Chondrocyte (in vitro differentiated cells): ENCODE data around the gene MAP3K13. TPM values are rescaled to one million over a fixed set of nuclear protein-coding genes. Genes with fewer than 3 reads are reported as not detected.

Experiments used
- DNase-seq: peaks from one replicate; pipeline ENCODE4 v3.0.0; 2021; ENCODE audit warnings: mixed read lengths, low spot score
- H3K27ac Mint-ChIP-seq: one replicate; pipeline ENCODE4 v1.8.0; 2021; ENCODE audit warnings: mild to moderate bottlenecking, moderate library complexity, mixed read lengths; ENCODE audit not compliant: unreplicated experiment
- H3K27me3 Mint-ChIP-seq: 2 replicates; pipeline ENCODE4 v1.8.0; 2021; ENCODE audit warnings: low read depth, mixed read lengths
- H3K36me3 Mint-ChIP-seq: 2 replicates; pipeline ENCODE4 v1.8.0; 2021; ENCODE audit warnings: low read depth, mixed read lengths
- H3K4me1 Mint-ChIP-seq: 2 replicates; pipeline ENCODE4 v1.8.0; 2021; ENCODE audit warnings: low read depth, mild to moderate bottlenecking, mixed read lengths
- H3K4me3 Mint-ChIP-seq: one replicate; pipeline ENCODE4 v1.8.0; 2021; ENCODE audit warnings: mild to moderate bottlenecking, moderate library complexity, mixed read lengths; ENCODE audit not compliant: unreplicated experiment
- H3K9me3 Mint-ChIP-seq: 2 replicates; pipeline ENCODE4 v1.8.0; 2021; ENCODE audit warnings: low read depth, mixed read lengths
- CTCF ChIP-seq: fragments of 200-600 bp; sonication (generic); IDR thresholded peaks from 2 replicates; pipeline ENCODE4 v1.5.0; 2021; ENCODE audit warnings: antibody characterized with exemption, mild to moderate bottlenecking, moderate library complexity
- total RNA-seq: library from RNA; stranded (reverse); gene quantifications from 3 replicates; pipeline ENCODE4 v1.2.1, GENCODE V29; 2021

MAP3K13 gene
- total RNA-seq, 1 donor from 2014 or later = 18.2 TPM

- no peak overlapping the region for H3K27ac Mint-ChIP-seq
- no peak overlapping the region for H3K4me3 Mint-ChIP-seq
- H3K27me3 Mint-ChIP-seq = peaks cover 18% of the 10 kb centered on the region
Observed at GRCh38 chr3:185527364-185527763, 164.4 kb downstream of the MAP3K13 start.

GRCh38 chr3:185528532-185528931 is 165.6 kb downstream of the MAP3K13 start:
- Mint-ChIP-seq H3K27ac (no peak overlapping the region), H3K36me3 (no peaks in the 10 kb centered on the region), H3K4me1 (no peaks in the 10 kb centered on the region), H3K4me3 (no peak overlapping the region), H3K27me3 (peaks cover 17% of the 10 kb centered on the region), H3K9me3 (no peaks in the 10 kb centered on the region)
- TF ChIP-seq CTCF = no peak
- no peak for DNase-seq

More at GRCh38 chr3:185527364-185527763, 164.4 kb downstream of the MAP3K13 start:
- DNase-seq = no peak
- TF ChIP-seq CTCF = no peak
- H3K4me1 Mint-ChIP-seq = no peaks in the 10 kb centered on the region
- no peaks in the 10 kb centered on the region for H3K36me3 Mint-ChIP-seq
- no peaks in the 10 kb centered on the region for H3K9me3 Mint-ChIP-seq

- Mint-ChIP-seq H3K27me3 (peaks cover 8% of the 10 kb centered on the region), H3K9me3 (no peaks in the 10 kb centered on the region), H3K4me1 (no peaks in the 10 kb centered on the region), H3K4me3 (no peak overlapping the region), H3K27ac (no peak overlapping the region), H3K36me3 (no peaks in the 10 kb centered on the region)
- no peak for TF ChIP-seq CTCF
- no peak for DNase-seq
Observed at GRCh38 chr3:185530856-185531255, 167.9 kb downstream of the MAP3K13 start.

GRCh38 chr3:185532901-185533300 is 170.0 kb downstream of the MAP3K13 start:
- H3K4me1 Mint-ChIP-seq = peaks cover 7% of the 10 kb centered on the region
- DNase-seq = no peak

GRCh38 chr3:185534511-185534910 is 171.6 kb downstream of the MAP3K13 start:
- peaks cover 7% of the 10 kb centered on the region for H3K4me1 Mint-ChIP-seq
- no peaks in the 10 kb centered on the region for H3K9me3 Mint-ChIP-seq
- no peak for DNase-seq
- no peaks in the 10 kb centered on the region for H3K36me3 Mint-ChIP-seq
- H3K27ac Mint-ChIP-seq = no peak overlapping the region
- H3K4me3 Mint-ChIP-seq = no peak overlapping the region
- peaks cover 3% of the 10 kb centered on the region for H3K27me3 Mint-ChIP-seq
- no peak for TF ChIP-seq CTCF

More at GRCh38 chr3:185532901-185533300, 170.0 kb downstream of the MAP3K13 start:
- H3K4me3 Mint-ChIP-seq = no peak overlapping the region
- TF ChIP-seq CTCF = no peak
- H3K9me3 Mint-ChIP-seq = no peaks in the 10 kb centered on the region
- H3K36me3 Mint-ChIP-seq = no peaks in the 10 kb centered on the region
- H3K27me3 Mint-ChIP-seq = peaks cover 7% of the 10 kb centered on the region
- no peak overlapping the region for H3K27ac Mint-ChIP-seq
